ENCODE measurements around the gene COL18A1.
"Not testable (repeated sequence)": the region's sequence is repeated elsewhere in the genome, so short reads cannot be mapped to it uniquely, and the experiment has no call there.

Gene COL18A1

DNA sequence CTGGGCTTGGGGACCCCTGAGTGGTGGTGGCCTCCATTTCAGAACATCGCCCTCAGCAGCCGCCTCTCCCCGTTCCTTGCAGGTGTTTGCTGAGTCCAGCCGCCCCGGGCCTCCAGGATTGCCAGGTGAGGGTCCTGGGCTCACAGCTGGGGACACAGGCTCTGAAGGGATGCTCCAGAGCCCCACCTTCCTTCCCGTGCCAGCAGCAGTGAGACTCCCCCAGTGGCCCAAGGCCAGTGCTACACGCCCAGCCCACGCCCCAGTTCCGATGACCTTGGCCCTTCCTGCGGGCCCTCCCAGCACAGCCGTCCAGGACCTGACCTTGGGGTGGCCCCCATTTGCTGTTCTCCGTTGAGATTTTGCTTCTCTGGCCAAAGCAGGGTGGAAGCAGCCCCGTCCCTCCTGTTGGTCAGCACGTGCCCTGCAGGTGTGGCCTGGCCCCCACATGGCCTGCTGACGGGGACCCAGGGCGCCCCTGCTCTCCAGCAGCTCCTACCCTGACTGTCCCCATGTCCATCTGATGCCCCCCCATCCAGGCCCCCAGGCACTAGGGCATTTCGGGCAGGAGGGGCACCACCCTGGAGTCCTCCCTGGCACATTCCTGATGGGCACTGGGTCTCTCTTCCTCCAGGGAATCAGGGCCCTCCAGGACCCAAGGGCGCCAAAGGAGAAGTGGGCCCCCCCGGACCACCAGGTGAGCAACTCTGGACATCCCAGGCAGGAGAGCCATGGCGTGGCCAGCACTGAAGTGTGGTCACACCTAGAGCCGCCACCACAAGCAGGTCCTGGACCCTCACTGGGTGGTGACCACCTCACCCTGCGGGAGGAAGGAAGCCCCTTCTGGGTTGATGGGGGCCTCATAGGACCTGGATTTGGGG is 92.2 kb downstream of the COL18A1 start:
- DNase-seq, result no peak

GRCh38 chr21:45497846-45498645 is 93.1 kb downstream of the COL18A1 start:
- no peak for DNase-seq

GRCh38 chr21:45498646-45499000 is 93.7 kb downstream of the COL18A1 start:
- no peak for DNase-seq

GRCh38 chr21:45499201-45499750 is 94.3 kb downstream of the COL18A1 start:
- no peak for DNase-seq

DNA sequence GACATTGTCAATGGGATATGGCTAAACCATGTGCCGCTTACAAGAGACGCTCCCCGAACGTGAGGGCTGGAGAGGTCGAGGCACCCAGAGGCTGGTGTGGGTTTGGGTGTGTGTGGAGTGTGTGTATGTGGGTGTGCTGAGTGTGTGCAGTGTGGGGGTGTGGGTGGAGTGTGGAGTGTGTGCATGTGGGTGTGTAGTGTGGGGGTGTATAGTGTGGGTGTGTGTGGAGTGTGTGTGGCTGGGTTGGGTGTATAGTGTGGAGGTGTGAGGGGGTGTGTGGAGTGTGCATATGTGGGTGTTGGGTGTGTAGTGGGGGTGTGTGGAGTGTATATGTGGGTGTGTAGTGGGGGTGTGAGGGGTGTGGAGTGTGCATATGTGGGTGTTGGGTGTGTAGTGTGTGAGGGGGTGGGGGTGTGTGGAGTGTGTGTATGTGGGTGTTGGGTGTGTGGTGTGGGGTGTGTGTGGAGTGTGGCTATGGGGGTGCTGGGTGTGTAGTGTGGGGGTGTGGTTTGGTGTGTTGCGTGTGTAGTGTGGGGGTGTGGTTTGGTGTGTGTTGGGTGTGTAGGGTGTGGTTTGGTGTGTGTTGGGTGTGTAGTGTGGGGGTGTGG is 95.1 kb downstream of the COL18A1 start:
- no peak for DNase-seq

DNA sequence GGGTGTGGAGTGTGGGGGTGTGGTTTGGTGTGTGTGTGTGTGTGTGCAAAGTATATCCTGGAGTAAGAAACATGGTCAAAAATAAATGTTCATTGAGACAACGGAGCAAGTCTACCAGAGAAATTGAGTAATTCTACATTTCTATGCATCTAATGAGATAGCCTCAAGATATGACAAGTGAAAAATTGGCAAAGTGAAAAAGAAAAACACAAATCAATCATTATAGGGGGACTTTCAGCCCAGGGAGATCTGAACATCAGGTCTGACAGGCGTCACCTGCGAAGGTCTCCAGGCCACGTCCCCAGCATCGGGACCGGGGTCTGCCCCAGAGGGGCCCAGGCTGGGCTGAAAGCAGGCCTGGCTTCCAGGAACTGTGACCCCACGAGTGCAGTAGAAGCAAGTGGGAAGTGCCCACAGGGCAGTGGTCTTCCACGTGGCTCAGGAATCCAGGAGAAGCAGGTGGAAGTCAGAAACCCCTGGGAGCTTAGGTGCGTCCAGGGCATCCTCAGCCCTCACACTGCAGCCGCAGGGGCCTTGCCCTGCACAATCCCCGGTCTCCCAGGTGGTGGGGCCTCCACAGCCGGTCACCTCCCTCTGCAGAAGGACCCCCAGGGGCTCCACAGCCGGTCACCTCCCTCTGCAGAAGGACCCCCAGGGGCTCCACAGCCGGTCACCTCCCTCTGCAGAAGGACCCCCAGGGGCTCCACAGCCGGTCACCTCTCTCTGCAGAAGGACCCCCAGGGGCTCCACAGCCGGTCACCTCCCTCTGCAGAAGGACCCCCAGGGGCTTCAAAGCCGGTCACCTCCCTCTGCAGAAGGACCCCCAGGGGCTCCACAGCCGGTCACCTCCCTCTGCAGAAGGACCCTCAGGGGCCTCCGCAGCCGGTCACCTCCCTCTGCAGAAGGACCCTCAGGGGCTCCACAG is 96.4 kb downstream of the COL18A1 start:
- DNase-seq, result not testable (repeated sequence)

DNA sequence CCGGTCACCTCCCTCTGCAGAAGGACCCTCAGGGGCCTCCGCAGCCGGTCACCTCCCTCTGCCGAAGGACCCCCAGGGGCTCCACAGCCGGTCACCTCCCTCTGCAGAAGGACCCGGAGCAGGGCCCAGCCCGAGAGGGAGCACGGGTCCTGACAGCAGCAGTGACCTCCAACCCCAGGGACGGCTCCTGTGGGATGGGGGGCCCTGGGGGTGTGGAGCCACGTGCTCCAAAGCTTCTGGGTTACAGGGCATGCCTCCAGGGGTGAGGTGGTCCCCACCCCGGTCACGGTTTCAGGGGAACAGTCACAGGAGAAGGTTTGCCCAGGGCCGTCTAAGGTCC is 97.0 kb downstream of the COL18A1 start:
- DNase-seq, result no peak

- DNase-seq, result no peak
Observed at GRCh38 chr21:45502600-45502999, 97.6 kb downstream of the COL18A1 start.

- DNase-seq, result not testable (repeated sequence)
Observed at GRCh38 chr21:45503226-45503625, 98.3 kb downstream of the COL18A1 start.

GRCh38 chr21:45504021-45504515 is 99.1 kb downstream of the COL18A1 start:
- DNase-seq, result no peak

GRCh38 chr21:45504516-45505415 is 99.8 kb downstream of the COL18A1 start:
- DNase-seq, result no peak

- DNase-seq, result no peak
Observed at GRCh38 chr21:45505416-45506021, 100.6 kb downstream of the COL18A1 start.

GRCh38 chr21:45506241-45506817 is 101.4 kb downstream of the COL18A1 start:
- no peak for DNase-seq

DNA sequence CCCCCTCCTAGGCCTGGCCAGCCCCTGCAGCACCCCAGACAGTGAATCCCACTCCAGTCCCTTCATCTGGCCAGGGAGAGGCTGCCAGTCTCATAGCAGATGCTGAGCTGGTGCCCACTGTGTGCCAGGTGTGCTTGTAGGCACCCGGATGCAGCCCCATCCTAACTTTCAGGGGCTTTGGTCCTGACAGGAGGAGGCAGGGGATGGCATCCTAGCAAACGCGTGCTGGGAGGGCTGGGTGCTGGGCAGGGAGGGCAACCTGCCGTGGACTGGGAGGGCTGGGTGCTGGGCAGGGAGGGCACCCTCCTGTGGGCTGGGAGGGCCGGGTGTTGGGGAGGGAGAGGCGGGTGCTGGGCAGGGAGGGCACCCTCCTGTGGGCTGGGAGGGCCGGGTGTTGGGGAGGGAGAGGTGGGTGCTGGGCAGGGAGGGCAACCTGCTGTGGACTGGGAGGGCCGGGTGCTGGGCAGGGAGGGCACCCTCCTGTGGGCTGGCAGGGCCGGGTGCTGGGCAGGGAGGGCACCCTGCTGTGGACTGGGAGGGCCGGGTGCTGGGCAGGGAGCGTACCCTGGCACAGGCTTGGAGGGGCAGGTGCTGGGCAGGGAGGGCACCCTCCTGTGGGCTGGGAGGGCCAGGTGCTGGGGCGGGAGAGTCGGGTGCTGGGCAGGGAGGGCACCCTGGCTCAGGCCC is 102.0 kb downstream of the COL18A1 start:
- no peak for DNase-seq

DNA sequence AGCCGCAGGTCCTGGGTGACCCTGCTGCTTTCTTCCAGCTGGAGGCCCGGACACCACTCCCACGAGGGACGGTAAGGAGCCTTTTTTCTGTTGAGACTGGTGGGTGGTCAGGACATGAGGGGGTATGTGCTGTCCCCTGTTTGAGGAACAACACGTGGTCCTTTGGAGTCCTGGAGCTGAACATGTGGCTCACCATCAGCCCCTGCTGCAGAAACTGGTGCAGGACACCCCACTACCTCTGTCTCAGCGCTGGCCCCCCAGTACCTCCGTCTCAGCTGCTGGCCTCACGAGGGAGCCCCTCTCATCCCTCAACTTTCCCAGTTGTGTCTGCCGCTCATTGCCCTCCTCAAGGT is 102.5 kb downstream of the COL18A1 start:
- no peak for DNase-seq

DNA sequence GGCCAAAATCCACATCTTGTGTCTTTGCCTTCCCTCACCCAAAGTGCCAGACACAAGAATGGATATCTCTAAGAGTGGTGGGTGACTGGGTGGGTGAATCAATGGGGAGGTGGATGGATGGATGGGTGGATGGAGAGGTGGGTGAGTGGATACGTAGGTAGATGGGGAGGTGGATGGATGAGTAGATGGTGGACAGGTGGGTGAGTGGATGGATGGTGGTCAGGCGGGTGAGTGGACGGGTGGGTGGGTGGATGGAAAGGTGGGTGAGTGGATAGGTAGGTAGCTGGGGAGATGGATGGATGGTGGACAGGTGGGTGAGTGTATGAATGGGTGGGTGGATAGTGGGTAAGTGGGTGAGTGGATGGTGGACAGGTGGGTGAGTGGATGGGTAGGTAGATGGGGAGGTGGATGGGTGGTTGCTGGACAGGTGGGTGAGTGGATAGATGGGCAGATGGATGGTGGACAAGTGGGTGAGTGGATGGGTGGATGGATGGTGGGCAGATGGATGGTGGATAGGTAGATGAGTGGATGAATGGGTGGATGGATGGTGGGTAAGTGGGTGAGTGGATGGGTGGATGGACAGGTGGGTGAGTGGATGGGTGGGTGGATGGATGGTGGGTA is 103.0 kb downstream of the COL18A1 start:
- no peak for DNase-seq

DNA sequence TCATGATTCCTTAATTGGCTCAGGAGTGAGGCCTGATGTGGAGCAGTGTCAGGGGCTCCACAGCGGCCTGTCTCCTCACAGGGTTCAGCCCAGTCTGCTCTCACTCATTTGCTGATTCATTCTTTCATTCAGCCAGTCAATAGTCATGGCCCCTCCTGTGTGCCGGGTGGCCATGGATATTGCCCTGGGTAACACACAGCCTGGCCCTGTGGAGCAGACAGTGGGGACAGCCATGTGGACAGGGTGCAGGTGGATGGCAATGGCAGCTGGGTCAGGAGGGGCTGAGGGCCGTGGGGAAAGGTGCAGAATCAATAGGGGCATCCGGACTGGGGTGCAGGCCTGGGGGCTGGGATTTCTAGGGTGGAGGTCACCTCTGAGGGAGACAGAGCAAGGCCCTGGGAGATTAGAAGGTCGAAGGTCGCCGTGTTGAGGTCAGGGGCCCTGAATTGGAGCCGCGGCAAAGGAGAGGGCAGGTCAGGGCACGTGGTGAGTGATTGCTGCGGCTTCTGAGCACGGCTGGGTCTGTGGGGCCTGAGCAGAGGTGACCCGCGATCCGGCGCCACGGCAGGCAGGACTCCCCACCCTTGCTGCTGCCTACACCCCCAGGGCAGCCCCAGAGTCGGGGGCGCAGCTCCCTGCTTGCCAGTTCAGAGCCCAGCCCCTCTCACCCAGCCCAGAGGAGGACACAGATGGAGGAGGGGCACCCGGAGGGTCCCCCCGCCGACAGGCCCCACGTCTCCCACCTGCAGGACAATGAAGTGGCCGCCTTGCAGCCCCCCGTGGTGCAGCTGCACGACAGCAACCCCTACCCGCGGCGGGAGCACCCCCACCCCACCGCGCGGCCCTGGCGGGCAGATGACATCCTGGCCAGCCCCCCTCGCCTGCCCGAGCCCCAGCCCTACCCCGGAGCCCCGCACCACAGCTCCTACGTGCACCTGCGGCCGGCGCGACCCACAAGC is 103.9 kb downstream of the COL18A1 start:
- no peak for DNase-seq

All from DMS79 treated with DMSO at 0.1 percent for 48 hours (cell line).